WTC11 (cell line): ENCODE data around the gene PYHIN1. TPM values are rescaled to one million over a fixed set of nuclear protein-coding genes. Genes with fewer than 3 reads are reported as not detected.

ENCODE experiments used
- ATAC-seq: fragments of 200-7000 bp; cut with Tn5 transposase; 2 replicates; pipeline ENCODE4 v1.10.0; 2021; ENCODE audit warnings: mild to moderate bottlenecking, moderate library complexity
- CTCF ChIA-PET: fragments of 300-600 bp; sonication (Branson Sonifier 250); formaldehyde crosslinking; loops from one replicate; lab custom pipeline; 2021; ENCODE audit warnings: antibody characterized with exemption; lab: Charles Lee
- POLR2A ChIA-PET: fragments of 350-600 bp; sonication (Branson Sonifier 250); formaldehyde crosslinking; loops from one replicate; lab custom pipeline; 2021; ENCODE audit warnings: antibody characterized with exemption; lab: Charles Lee
- DNase-seq: peaks from one replicate; pipeline ENCODE4 v3.0.0; 2021; ENCODE audit warnings: low spot score
- H3K27ac Mint-ChIP-seq: 2 replicates; pipeline ENCODE4 v1.8.0; 2021; ENCODE audit warnings: mixed read lengths
- H3K27me3 Mint-ChIP-seq: 2 replicates; pipeline ENCODE4 v1.8.0; 2021; ENCODE audit warnings: low read depth, mild to moderate bottlenecking, moderate library complexity, mixed read lengths
- H3K36me3 Mint-ChIP-seq: 2 replicates; pipeline ENCODE4 v1.8.0; 2021; ENCODE audit warnings: mixed read lengths
- H3K4me1 Mint-ChIP-seq: 2 replicates; pipeline ENCODE4 v1.8.0; 2022; ENCODE audit warnings: mixed read lengths
- H3K4me3 Mint-ChIP-seq: 2 replicates; pipeline ENCODE4 v1.8.0; 2021; ENCODE audit warnings: mild to moderate bottlenecking, moderate library complexity, mixed read lengths
- H3K9me3 Mint-ChIP-seq: 2 replicates; pipeline ENCODE4 v1.8.0; 2021; ENCODE audit warnings: mixed read lengths
- CBFB ChIP-seq: sonication (generic); formaldehyde crosslinking; IDR thresholded peaks from 2 replicates; pipeline ENCODE4 v1.8.1; 2022; ENCODE audit warnings: mild to moderate bottlenecking, low read depth, missing genetic modification reagents
- CDX4 ChIP-seq: fragments of 250-450 bp; sonication (Bioruptor Pico); IDR thresholded peaks from 2 replicates; pipeline ENCODE4 v1.9.0; 2021; ENCODE audit warnings: moderate library complexity, mild to moderate bottlenecking, inconsistent platforms, borderline replicate concordance
- CREB1 ChIP-seq: sonication (generic); formaldehyde crosslinking; IDR thresholded peaks from 2 replicates; pipeline ENCODE4 v1.8.0; 2023; ENCODE audit warnings: mild to moderate bottlenecking, missing genetic modification reagents
- E2F5 ChIP-seq: sonication (generic); formaldehyde crosslinking; IDR thresholded peaks from 2 replicates; pipeline ENCODE4 v1.8.1; 2022; ENCODE audit warnings: mild to moderate bottlenecking, moderate library complexity, missing genetic modification reagents
- FOXP4 ChIP-seq: sonication (generic); formaldehyde crosslinking; IDR thresholded peaks from 2 replicates; pipeline ENCODE4 v1.8.0; 2022; ENCODE audit warnings: mild to moderate bottlenecking, missing genetic modification reagents
- JUN ChIP-seq: sonication (generic); formaldehyde crosslinking; IDR thresholded peaks from 2 replicates; pipeline ENCODE4 v1.8.0; 2023; ENCODE audit warnings: mild to moderate bottlenecking, missing genetic modification reagents
- PRRX2 ChIP-seq: fragments of 250-450 bp; sonication (Bioruptor Pico); IDR thresholded peaks from 2 replicates; pipeline ENCODE4 v1.8.0; 2021; ENCODE audit warnings: mild to moderate bottlenecking
- TP53 ChIP-seq: sonication (generic); formaldehyde crosslinking; IDR thresholded peaks from 2 replicates; pipeline ENCODE4 v1.8.1; 2023; ENCODE audit warnings: mild to moderate bottlenecking, missing genetic modification reagents
- ZBTB21 ChIP-seq: sonication (generic); formaldehyde crosslinking; IDR thresholded peaks from 2 replicates; pipeline ENCODE4 v1.8.1; 2023; ENCODE audit warnings: mild to moderate bottlenecking, missing genetic modification reagents, borderline replicate concordance
- ZNF281 ChIP-seq: sonication (generic); formaldehyde crosslinking; IDR thresholded peaks from 2 replicates; pipeline ENCODE4 v1.8.0; 2023; ENCODE audit warnings: mild to moderate bottlenecking, missing genetic modification reagents
- total RNA-seq: library from RNA; stranded (reverse); gene quantifications from 3 replicates; pipeline ENCODE4 v1.2.3, GENCODE V29; 2021
- TF ChIP-seq, protein P1 (sequence below): sonication (generic); formaldehyde crosslinking; IDR thresholded peaks from 2 replicates; pipeline ENCODE4 v1.8.1; 2023; ENCODE audit warnings: mild to moderate bottlenecking, moderate library complexity, missing genetic modification reagents
- TF ChIP-seq, protein P2 (sequence below): sonication (generic); formaldehyde crosslinking; IDR thresholded peaks from 2 replicates; pipeline ENCODE4 v1.8.1; 2023; ENCODE audit warnings: mild to moderate bottlenecking, missing genetic modification reagents
- TF ChIP-seq, protein P3 (sequence below): fragments of 200-600 bp; IDR thresholded peaks from 2 replicates; pipeline ENCODE4 v1.8.0; 2022; ENCODE audit warnings: antibody characterized with exemption

Gene PYHIN1
- total RNA-seq, 1 experiment from 2014 or later: not detected

- no peak for TF ChIP-seq E2F5 (CRISPR knock-in tag)
- TF ChIP-seq CDX4 (CRISPR knock-in tag): no peak
- no peak for TF ChIP-seq ZNF281 (CRISPR knock-in tag)
- TF ChIP-seq FOXP4: no peak
- no peak for TF ChIP-seq CREB1 (CRISPR knock-in tag)
- TF ChIP-seq TP53 (CRISPR knock-in tag): no peak
- TF ChIP-seq JUN (CRISPR knock-in tag): no peak
- TF ChIP-seq, protein P1, sequence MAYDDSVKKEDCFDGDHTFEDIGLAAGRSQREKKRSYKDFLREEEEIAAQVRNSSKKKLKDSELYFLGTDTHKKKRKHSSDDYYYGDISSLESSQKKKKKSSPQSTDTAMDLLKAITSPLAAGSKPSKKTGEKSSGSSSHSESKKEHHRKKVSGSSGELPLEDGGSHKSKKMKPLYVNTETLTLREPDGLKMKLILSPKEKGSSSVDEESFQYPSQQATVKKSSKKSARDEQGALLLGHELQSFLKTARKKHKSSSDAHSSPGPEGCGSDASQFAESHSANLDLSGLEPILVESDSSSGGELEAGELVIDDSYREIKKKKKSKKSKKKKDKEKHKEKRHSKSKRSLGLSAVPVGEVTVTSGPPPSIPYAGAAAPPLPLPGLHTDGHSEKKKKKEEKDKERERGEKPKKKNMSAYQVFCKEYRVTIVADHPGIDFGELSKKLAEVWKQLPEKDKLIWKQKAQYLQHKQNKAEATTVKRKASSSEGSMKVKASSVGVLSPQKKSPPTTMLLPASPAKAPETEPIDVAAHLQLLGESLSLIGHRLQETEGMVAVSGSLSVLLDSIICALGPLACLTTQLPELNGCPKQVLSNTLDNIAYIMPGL (CRISPR knock-in tag): no peak
- TF ChIP-seq, protein P2, sequence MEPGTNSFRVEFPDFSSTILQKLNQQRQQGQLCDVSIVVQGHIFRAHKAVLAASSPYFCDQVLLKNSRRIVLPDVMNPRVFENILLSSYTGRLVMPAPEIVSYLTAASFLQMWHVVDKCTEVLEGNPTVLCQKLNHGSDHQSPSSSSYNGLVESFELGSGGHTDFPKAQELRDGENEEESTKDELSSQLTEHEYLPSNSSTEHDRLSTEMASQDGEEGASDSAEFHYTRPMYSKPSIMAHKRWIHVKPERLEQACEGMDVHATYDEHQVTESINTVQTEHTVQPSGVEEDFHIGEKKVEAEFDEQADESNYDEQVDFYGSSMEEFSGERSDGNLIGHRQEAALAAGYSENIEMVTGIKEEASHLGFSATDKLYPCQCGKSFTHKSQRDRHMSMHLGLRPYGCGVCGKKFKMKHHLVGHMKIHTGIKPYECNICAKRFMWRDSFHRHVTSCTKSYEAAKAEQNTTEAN (CRISPR knock-in tag): no peak
- TF ChIP-seq ZBTB21 (CRISPR knock-in tag): no peak
Measured at GRCh38 chr1:158976219-158976618, 44.9 kb downstream of the PYHIN1 start (continued).

GRCh38 chr1:158978730-158979129 lies 47.4 kb downstream of the PYHIN1 start:
- ATAC-seq (no peak), DNase-seq (no peak)
- Mint-ChIP-seq H3K27ac (no peak overlapping the region), H3K36me3 (peaks cover 14% of the 10 kb centered on the region), H3K9me3 (peaks cover 40% of the 10 kb centered on the region), H3K4me3 (no peak overlapping the region), H3K27me3 (no peaks in the 10 kb centered on the region), H3K4me1 (peaks cover 19% of the 10 kb centered on the region)
- CTCF ChIA-PET: interaction anchor here (0.8 kb wide), 1 partner anchor 90 kb away, joined by 3 read pairs; no protein-coding TSS in a partner anchor
- TF ChIP-seq PRRX2 (CRISPR knock-in tag): no peak
- TF ChIP-seq, protein P3, sequence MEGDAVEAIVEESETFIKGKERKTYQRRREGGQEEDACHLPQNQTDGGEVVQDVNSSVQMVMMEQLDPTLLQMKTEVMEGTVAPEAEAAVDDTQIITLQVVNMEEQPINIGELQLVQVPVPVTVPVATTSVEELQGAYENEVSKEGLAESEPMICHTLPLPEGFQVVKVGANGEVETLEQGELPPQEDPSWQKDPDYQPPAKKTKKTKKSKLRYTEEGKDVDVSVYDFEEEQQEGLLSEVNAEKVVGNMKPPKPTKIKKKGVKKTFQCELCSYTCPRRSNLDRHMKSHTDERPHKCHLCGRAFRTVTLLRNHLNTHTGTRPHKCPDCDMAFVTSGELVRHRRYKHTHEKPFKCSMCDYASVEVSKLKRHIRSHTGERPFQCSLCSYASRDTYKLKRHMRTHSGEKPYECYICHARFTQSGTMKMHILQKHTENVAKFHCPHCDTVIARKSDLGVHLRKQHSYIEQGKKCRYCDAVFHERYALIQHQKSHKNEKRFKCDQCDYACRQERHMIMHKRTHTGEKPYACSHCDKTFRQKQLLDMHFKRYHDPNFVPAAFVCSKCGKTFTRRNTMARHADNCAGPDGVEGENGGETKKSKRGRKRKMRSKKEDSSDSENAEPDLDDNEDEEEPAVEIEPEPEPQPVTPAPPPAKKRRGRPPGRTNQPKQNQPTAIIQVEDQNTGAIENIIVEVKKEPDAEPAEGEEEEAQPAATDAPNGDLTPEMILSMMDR: no peak
- TF ChIP-seq CBFB (CRISPR knock-in tag): no peak
- POLR2A ChIA-PET: no interaction called here
